Liver (tissue), 9 donors: ENCODE measurements around the gene RET. TPM values are rescaled to one million over a fixed set of nuclear protein-coding genes. Genes with fewer than 3 reads are reported as not detected.
A peak's percentile ranks its signal among the peaks of the same experiment; 100 is the strongest.

Experiments used
- DNase-seq: peaks from one replicate; pipeline ENCODE4 v3.0.0-alpha.2; 2017; ENCODE audit warnings: low spot score
- H3K27ac ChIP-seq, 2 donors: one replicate each; pipeline ENCODE4 v1.7.0; 2013; ENCODE audit warnings: inconsistent platforms in 2 of 2, low read length in 2 of 2, control low read depth in 1 of 2, low read depth in 1 of 2, mild to moderate bottlenecking in 1 of 2
- H3K27me3 ChIP-seq, 4 donors: one replicate each; pipeline versions ENCODE4 v1.6.1 to v1.7.0; 2013; ENCODE audit warnings: low read length in 3 of 4, inconsistent platforms in 1 of 4, mild to moderate bottlenecking in 1 of 4, moderate library complexity in 1 of 4; ENCODE audit not compliant: control insufficient read depth in 4 of 4, insufficient read depth in 4 of 4
- H3K36me3 ChIP-seq, 4 donors: one replicate each; pipeline versions ENCODE4 v1.6.1 to v1.7.0; 2013; ENCODE audit warnings: low read length in 3 of 4, mild to moderate bottlenecking in 3 of 4, low read depth in 1 of 4, moderate library complexity in 1 of 4; ENCODE audit not compliant: control insufficient read depth in 4 of 4, insufficient read depth in 3 of 4
- H3K4me1 ChIP-seq, 4 donors: one replicate each; pipeline versions ENCODE4 v1.6.1 to v1.7.0; 2013; ENCODE audit warnings: low read length in 3 of 4, mild to moderate bottlenecking in 3 of 4, moderate library complexity in 1 of 4; ENCODE audit not compliant: control insufficient read depth in 4 of 4, insufficient read depth in 4 of 4
- H3K4me3 ChIP-seq, 3 donors: one replicate each; pipeline versions ENCODE4 v1.6.1 to v1.7.0; 2013; ENCODE audit warnings: low read length in 3 of 3, control low read depth in 1 of 3, low read depth in 1 of 3, mild to moderate bottlenecking in 1 of 3
- H3K9ac ChIP-seq, 2 donors: one replicate each; pipeline ENCODE4 v1.7.0; 2013; ENCODE audit warnings: low read length in 2 of 2, mild to moderate bottlenecking in 2 of 2, moderate library complexity in 2 of 2, control low read depth in 1 of 2, low read depth in 1 of 2
- H3K9me3 ChIP-seq, 4 donors: one replicate each; pipeline versions ENCODE4 v1.6.1 to v1.7.0; 2013; ENCODE audit warnings: low read length in 3 of 4; ENCODE audit not compliant: control insufficient read depth in 4 of 4
- FOXA1 ChIP-seq: IDR thresholded peaks from 2 replicates; pipeline ENCODE4 v1.6.1; 2016; ENCODE audit warnings: antibody characterized with exemption
- HNF4A ChIP-seq, 2 donors: conservative IDR thresholded peaks; 2 replicates each; pipeline ENCODE4 v1.6.1; 2016; ENCODE audit warnings: antibody characterized with exemption in 2 of 2, mild to moderate bottlenecking in 2 of 2
- HNF4G ChIP-seq: IDR thresholded peaks from 2 replicates; pipeline ENCODE4 v1.6.1; 2016; ENCODE audit warnings: antibody characterized with exemption
- MAX ChIP-seq: IDR thresholded peaks from 2 replicates; pipeline ENCODE4 v1.6.1; 2016; ENCODE audit warnings: antibody characterized with exemption
- RAD21 ChIP-seq, 2 donors: IDR thresholded peaks; 2 replicates each; pipeline ENCODE4 v1.6.1; 2016; ENCODE audit warnings: antibody characterized with exemption in 2 of 2, mild to moderate bottlenecking in 2 of 2
- RXRA ChIP-seq, 2 donors: IDR thresholded peaks; 2 replicates each; pipeline ENCODE4 v1.6.1; 2017 to 2018; ENCODE audit warnings: antibody characterized with exemption in 2 of 2, mild to moderate bottlenecking in 1 of 2
- TAF1 ChIP-seq: conservative IDR thresholded peaks from 2 replicates; pipeline ENCODE4 v1.6.1; 2016; ENCODE audit warnings: antibody characterized with exemption, mild to moderate bottlenecking
- WGBS: extraction: QIAGEN DNeasy Blood & Tissue Kit; methylation state at CpG from one replicate; pipeline ENCODE4 v1.1.7; 2013; 5-methylcytosine and 5-hydroxymethylcytosine counted together
- polyA plus RNA-seq, 2 donors: library from polyadenylated mRNA; stranded (reverse) in 1 of 2; unstranded in 1 of 2; fragments of 200-250 nt in 1 of 2; fragments of >200 nt in 1 of 2; fragmentation: Nextera tagmentation in 1 of 2; extraction: Ambion mirVana in 1 of 2; gene quantifications; one replicate each; pipeline versions ENCODE4 v1.2.1 to v1.2.3, GENCODE V29; 2013 to 2015
- total RNA-seq, 2 donors: library from RNA; depleted of rRNA; stranded (reverse); fragments of >200 nt; gene quantifications; one replicate each; pipeline ENCODE4 v1.2.3, GENCODE V29; 2014
- TF ChIP-seq, protein P1 (sequence below): IDR thresholded peaks from 2 replicates; pipeline ENCODE4 v1.6.1; 2016; ENCODE audit warnings: antibody characterized with exemption
- TF ChIP-seq, protein P2 (sequence below): IDR thresholded peaks from 2 replicates; pipeline ENCODE4 v1.6.1; 2016; ENCODE audit warnings: antibody characterized with exemption, mild to moderate bottlenecking
- TF ChIP-seq, protein P3 (sequence below): fragments of 150-350 bp; IDR thresholded peaks from 2 replicates; pipeline ENCODE4 v1.5.1; 2017; ENCODE audit warnings: improper control_type of control experiment, low read depth, low read length; ENCODE audit not compliant: missing input control
- donor health status: healthy.
- donor health status: healthy.
- donor health status: healthy.
- donor health status: healthy.
- donor health status: healthy.

RET gene
- total and polyA plus RNA-seq, 4 donors = 0.09 to 2.5 (median 0.33) TPM; not detected in 1

GRCh38 chr10:43078986-43079273 is 2.1 kb downstream of the RET start:
- peaks cover 0 to 3% (median 0%) of the 10 kb centered on the region in 4 donors for H3K27me3 ChIP-seq
- 21% methylated on average over 10 of the region's 10 CpGs for WGBS

DNA sequence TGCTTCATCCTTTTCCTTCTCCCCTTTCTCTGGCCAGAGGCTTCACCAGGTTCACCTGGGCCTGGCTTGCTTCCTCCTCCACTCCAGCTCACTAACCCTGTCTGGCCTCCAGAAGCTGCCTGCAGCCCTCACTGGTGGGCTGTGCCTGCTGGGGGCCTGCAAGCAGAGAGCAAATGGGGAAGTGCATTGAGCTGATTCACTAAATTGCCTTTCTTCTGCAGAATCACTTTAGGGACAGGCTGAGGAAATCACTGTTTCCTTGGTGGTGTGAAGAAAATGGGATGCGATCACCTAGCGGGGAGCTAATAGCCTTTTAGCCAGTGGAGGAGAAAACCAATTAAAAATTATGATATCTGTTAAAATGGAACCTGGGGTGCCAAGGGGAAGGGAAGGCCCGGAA is 3.0 kb downstream of the RET start:
- DNase-seq = no peak
- Histone ChIP-seq H3K9ac (no peak overlapping the region), H3K27ac (no peak overlapping the region), H3K4me1 (peaks cover 0 to 26% (median 12%) of the 10 kb centered on the region in 4 donors), H3K27me3 (peaks cover 0 to 3% (median 0%) of the 10 kb centered on the region in 4 donors), H3K4me3 (no peak overlapping the region), H3K36me3 (no peaks in the 10 kb centered on the region), H3K9me3 (no peaks in the 10 kb centered on the region)
- WGBS = 72% methylated on average over 3 of the region's 3 CpGs
- TF ChIP-seq, protein P1, sequence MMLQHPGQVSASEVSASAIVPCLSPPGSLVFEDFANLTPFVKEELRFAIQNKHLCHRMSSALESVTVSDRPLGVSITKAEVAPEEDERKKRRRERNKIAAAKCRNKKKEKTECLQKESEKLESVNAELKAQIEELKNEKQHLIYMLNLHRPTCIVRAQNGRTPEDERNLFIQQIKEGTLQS = no peak
- TF ChIP-seq, protein P2, sequence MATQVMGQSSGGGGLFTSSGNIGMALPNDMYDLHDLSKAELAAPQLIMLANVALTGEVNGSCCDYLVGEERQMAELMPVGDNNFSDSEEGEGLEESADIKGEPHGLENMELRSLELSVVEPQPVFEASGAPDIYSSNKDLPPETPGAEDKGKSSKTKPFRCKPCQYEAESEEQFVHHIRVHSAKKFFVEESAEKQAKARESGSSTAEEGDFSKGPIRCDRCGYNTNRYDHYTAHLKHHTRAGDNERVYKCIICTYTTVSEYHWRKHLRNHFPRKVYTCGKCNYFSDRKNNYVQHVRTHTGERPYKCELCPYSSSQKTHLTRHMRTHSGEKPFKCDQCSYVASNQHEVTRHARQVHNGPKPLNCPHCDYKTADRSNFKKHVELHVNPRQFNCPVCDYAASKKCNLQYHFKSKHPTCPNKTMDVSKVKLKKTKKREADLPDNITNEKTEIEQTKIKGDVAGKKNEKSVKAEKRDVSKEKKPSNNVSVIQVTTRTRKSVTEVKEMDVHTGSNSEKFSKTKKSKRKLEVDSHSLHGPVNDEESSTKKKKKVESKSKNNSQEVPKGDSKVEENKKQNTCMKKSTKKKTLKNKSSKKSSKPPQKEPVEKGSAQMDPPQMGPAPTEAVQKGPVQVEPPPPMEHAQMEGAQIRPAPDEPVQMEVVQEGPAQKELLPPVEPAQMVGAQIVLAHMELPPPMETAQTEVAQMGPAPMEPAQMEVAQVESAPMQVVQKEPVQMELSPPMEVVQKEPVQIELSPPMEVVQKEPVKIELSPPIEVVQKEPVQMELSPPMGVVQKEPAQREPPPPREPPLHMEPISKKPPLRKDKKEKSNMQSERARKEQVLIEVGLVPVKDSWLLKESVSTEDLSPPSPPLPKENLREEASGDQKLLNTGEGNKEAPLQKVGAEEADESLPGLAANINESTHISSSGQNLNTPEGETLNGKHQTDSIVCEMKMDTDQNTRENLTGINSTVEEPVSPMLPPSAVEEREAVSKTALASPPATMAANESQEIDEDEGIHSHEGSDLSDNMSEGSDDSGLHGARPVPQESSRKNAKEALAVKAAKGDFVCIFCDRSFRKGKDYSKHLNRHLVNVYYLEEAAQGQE = no peak
- TF ChIP-seq TAF1 (no peak), FOXA1 (no peak), HNF4A (conservative IDR thresholded peaks at IDR 0.05) (no peak)

More at GRCh38 chr10:43078986-43079273, 2.1 kb downstream of the RET start:
- Histone ChIP-seq H3K4me3 (no peak overlapping the region), H3K36me3 (no peaks in the 10 kb centered on the region), H3K9me3 (no peaks in the 10 kb centered on the region), H3K27ac (no peak overlapping the region), H3K9ac (no peak overlapping the region), H3K4me1 (peaks cover 0 to 26% (median 12%) of the 10 kb centered on the region in 4 donors)
- no peak for DNase-seq
- TF ChIP-seq HNF4G = no peak
- TF ChIP-seq HNF4A (conservative IDR thresholded peaks at IDR 0.05) = no peak
- TF ChIP-seq, protein P1 = no peak
- TF ChIP-seq, protein P3, sequence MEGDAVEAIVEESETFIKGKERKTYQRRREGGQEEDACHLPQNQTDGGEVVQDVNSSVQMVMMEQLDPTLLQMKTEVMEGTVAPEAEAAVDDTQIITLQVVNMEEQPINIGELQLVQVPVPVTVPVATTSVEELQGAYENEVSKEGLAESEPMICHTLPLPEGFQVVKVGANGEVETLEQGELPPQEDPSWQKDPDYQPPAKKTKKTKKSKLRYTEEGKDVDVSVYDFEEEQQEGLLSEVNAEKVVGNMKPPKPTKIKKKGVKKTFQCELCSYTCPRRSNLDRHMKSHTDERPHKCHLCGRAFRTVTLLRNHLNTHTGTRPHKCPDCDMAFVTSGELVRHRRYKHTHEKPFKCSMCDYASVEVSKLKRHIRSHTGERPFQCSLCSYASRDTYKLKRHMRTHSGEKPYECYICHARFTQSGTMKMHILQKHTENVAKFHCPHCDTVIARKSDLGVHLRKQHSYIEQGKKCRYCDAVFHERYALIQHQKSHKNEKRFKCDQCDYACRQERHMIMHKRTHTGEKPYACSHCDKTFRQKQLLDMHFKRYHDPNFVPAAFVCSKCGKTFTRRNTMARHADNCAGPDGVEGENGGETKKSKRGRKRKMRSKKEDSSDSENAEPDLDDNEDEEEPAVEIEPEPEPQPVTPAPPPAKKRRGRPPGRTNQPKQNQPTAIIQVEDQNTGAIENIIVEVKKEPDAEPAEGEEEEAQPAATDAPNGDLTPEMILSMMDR = peak; percentile 32
- TF ChIP-seq RXRA (IDR thresholded peaks at IDR 0.05) = no peak
- TF ChIP-seq TAF1 = no peak
- peak; percentile 54 to 79 for TF ChIP-seq RAD21 (IDR thresholded peaks at IDR 0.05)
- TF ChIP-seq, protein P2 = no peak
- TF ChIP-seq MAX = no peak
